MCF 10A (cell line): ENCODE data around the gene HLCS. TPM values are rescaled to one million over a fixed set of nuclear protein-coding genes. Genes with fewer than 3 reads are reported as not detected.

ENCODE experiments used
- BruUV-seq: library from RNA; stranded (reverse); fragments of 400-500 nt; replicated peaks from 2 replicates; lab custom pipeline; 2021; lab: Mats Ljungman, UMichigan
- CTCF ChIA-PET: fragments of 300-600 bp; sonication (Branson Sonifier 250); formaldehyde crosslinking; extraction: SDS; loops from one replicate; lab custom pipeline; 2021; ENCODE audit warnings: antibody characterized with exemption, inconsistent platforms; lab: Yijun Ruan, JAX
- POLR2A ChIA-PET: fragments of 300-600, 350-650 bp; sonication (Branson Sonifier 250); formaldehyde crosslinking; extraction: SDS; loops from one replicate; lab custom pipeline; 2020; ENCODE audit warnings: antibody characterized with exemption, inconsistent platforms; lab: Yijun Ruan, JAX
- DNase-seq: peaks from one replicate; pipeline ENCODE4 v3.0.0-alpha.2; 2018; ENCODE audit not compliant: unreplicated experiment
- H3K27ac Mint-ChIP-seq: one replicate; pipeline ENCODE4 v1.8.0; 2022; ENCODE audit warnings: mild to moderate bottlenecking, low read depth, mixed read lengths; ENCODE audit not compliant: unreplicated experiment
- H3K27me3 Mint-ChIP-seq: one replicate; pipeline ENCODE4 v1.8.0; 2022; ENCODE audit warnings: mixed read lengths; ENCODE audit not compliant: insufficient read depth, unreplicated experiment
- H3K36me3 Mint-ChIP-seq: one replicate; pipeline ENCODE4 v1.8.0; 2022; ENCODE audit warnings: mild to moderate bottlenecking, moderate library complexity, mixed read lengths; ENCODE audit not compliant: insufficient read depth, unreplicated experiment
- H3K4me1 Mint-ChIP-seq: one replicate; pipeline ENCODE4 v1.8.0; 2022; ENCODE audit warnings: mixed read lengths; ENCODE audit not compliant: insufficient read depth, unreplicated experiment
- H3K4me3 Mint-ChIP-seq: one replicate; pipeline ENCODE4 v1.8.0; 2022; ENCODE audit warnings: mild to moderate bottlenecking, moderate library complexity, mixed read lengths; ENCODE audit not compliant: unreplicated experiment
- H3K9me3 Mint-ChIP-seq: one replicate; pipeline ENCODE4 v1.8.0; 2022; ENCODE audit warnings: mixed read lengths; ENCODE audit not compliant: unreplicated experiment
- intact Hi-C: fragments of 100-400 bp; cut with micrococcal nuclease; formaldehyde crosslinking; loops from 2 replicates; pipeline ENCODE4 v1.14.1; 2022
- total RNA-seq: library from RNA; stranded (reverse); gene quantifications from 2 replicates; pipeline ENCODE4 v1.2.3, GENCODE V29; 2022
- TF ChIP-seq, protein P1 (sequence below): fragments of 200-600 bp; IDR thresholded peaks from one replicate; pipeline ENCODE4 v1.8.0; 2022; ENCODE audit warnings: antibody characterized with exemption, mild to moderate bottlenecking; ENCODE audit not compliant: unreplicated experiment

Gene HLCS
- total RNA-seq, 1 experiment from 2014 or later = 46.1 TPM

DNA sequence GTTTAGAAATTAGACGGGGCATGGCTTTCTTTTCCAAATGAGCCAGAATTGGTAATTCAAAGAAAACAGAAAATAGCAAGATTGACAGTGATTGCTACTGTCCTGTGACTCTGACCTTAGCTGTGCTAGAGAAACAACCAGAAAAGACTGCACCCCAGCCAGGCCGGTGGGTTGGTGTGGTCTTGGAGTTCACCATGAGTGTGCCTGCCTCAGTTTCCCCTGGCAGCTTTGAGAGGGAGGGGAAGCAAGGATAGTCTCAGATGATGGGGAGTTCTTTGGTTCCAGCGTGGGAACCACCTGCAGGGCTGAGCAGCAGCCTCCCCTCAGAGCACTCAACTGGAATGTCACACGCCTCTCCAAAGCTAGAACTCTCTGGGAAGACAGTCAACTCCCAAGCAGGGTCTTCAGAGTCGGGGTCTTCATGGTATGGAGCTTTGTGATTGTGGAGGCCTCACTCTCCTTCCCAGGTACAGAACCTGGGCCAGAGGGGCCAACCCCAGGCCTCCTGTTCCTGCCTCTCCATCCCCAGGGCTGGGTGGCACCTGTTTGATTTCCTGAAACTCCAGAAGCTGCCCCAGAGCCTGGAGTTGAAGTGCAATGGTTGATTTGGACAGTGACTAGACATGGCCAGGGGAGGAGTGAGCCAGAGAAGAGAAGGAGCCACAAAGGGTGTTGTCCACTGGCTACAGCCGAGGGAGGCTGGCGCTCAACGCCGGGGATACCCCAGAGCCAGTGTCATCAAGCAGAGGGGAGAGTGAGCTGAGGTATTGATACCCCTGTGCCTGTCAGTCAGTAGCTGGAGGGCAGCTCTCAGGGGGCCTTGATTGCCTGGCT is 231.9 kb downstream of the HLCS start:
- Mint-ChIP-seq H3K4me1 (no peaks in the 10 kb centered on the region), H3K27ac (no peak overlapping the region), H3K4me3 (no peak overlapping the region), H3K9me3 (no peaks in the 10 kb centered on the region), H3K27me3 (no peaks in the 10 kb centered on the region), H3K36me3 (peaks cover 23% of the 10 kb centered on the region)
- BruUV-seq = no TSS peak
- intact Hi-C loops = no loop called here
- DNase-seq = no peak
- TF ChIP-seq, protein P1, sequence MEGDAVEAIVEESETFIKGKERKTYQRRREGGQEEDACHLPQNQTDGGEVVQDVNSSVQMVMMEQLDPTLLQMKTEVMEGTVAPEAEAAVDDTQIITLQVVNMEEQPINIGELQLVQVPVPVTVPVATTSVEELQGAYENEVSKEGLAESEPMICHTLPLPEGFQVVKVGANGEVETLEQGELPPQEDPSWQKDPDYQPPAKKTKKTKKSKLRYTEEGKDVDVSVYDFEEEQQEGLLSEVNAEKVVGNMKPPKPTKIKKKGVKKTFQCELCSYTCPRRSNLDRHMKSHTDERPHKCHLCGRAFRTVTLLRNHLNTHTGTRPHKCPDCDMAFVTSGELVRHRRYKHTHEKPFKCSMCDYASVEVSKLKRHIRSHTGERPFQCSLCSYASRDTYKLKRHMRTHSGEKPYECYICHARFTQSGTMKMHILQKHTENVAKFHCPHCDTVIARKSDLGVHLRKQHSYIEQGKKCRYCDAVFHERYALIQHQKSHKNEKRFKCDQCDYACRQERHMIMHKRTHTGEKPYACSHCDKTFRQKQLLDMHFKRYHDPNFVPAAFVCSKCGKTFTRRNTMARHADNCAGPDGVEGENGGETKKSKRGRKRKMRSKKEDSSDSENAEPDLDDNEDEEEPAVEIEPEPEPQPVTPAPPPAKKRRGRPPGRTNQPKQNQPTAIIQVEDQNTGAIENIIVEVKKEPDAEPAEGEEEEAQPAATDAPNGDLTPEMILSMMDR = no peak
- ChIA-PET CTCF (interaction anchor here (0.5 kb wide), 1 partner anchor 34 kb away, joined by 4 read pairs; no protein-coding TSS in a partner anchor), POLR2A (interaction anchor here (0.6 kb wide), 1 partner anchor 22 kb away, joined by 3 read pairs; no protein-coding TSS in a partner anchor)

DNA sequence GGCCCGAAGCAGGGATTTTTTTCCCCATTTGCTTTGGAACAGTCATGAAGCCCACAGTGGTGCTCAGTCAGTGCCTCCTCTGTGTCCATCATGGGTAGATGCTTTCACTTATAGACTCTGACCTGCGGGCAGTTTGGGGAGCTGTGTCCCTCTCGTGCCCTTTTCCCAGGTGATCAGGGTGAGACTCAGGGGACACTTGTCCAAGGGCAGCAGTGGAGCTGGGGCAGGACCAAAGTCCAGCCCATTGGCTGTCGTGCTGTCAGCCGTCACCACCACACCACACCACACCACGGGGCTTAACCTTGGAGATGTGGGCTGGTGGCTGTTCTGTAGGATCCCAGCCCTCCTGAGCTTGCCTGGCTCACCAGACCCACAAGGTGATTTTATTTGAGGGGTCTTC is 232.6 kb downstream of the HLCS start:
- intact Hi-C loops = no loop called here
- H3K4me3 Mint-ChIP-seq = no peak overlapping the region
- peaks cover 21% of the 10 kb centered on the region for H3K36me3 Mint-ChIP-seq

DNA sequence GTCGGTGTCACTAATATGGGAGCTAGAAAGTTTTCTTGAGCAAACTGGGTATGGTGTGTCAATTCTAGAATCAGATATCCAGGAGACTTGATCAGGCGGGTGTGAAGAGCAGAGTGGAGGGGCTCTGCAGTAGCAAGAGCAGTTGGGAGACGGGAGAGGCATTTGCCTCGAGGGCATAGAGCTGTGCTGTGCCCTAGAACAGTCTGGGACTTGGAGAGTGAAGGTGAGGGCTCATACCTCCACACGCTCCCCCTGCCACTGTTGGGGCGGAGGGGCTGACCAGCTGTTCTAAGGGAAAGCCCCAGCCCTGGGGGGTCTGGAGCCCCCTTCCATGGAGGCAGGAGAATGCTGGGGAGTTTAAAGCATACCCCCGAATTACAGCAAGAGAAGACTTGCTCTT is 233.7 kb downstream of the HLCS start:
- BruUV-seq = no TSS peak
- H3K27ac Mint-ChIP-seq = no peak overlapping the region
- intact Hi-C loops = no loop called here
- peaks cover 21% of the 10 kb centered on the region for H3K36me3 Mint-ChIP-seq
- ChIA-PET CTCF (no interaction called here), POLR2A (no interaction called here)
- no peak overlapping the region for H3K4me3 Mint-ChIP-seq
- no peaks in the 10 kb centered on the region for H3K27me3 Mint-ChIP-seq
- TF ChIP-seq, protein P1 = no peak
- DNase-seq = no peak
- H3K4me1 Mint-ChIP-seq = no peaks in the 10 kb centered on the region
- no peaks in the 10 kb centered on the region for H3K9me3 Mint-ChIP-seq

More for the DNA sequence above, 232.6 kb downstream of the HLCS start:
- ChIA-PET CTCF (interaction anchor here (0.5 kb wide), 1 partner anchor 33 kb away, joined by 4 read pairs; no protein-coding TSS in a partner anchor), POLR2A (no interaction called here)
- H3K4me1 Mint-ChIP-seq = no peaks in the 10 kb centered on the region
- H3K27ac Mint-ChIP-seq = no peak overlapping the region
- no TSS peak for BruUV-seq
- H3K27me3 Mint-ChIP-seq = no peaks in the 10 kb centered on the region
- no peak for DNase-seq
- no peaks in the 10 kb centered on the region for H3K9me3 Mint-ChIP-seq
- TF ChIP-seq, protein P1 = no peak

DNA sequence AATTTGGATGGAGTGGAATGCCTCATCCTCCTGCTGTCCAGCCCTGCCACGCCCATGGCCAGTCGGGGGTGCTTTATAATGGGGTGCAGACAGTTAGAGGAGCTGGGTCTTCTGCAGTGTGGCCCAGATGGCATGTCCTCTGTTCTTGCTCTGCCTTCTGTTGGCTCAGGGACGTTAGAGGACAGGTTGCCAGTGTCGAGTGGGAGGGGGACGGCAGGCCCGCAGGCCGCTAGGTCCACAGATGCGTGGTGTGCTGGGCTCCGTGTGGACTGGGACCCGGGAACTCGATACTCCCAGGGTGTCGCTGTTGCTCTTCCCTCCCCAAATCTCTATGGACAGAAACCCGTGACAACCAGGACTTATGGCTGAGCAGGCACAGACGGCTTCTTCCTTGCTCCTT is 234.3 kb downstream of the HLCS start:
- Mint-ChIP-seq H3K36me3 (peaks cover 21% of the 10 kb centered on the region), H3K9me3 (no peaks in the 10 kb centered on the region), H3K27ac (no peak overlapping the region), H3K4me3 (no peak overlapping the region), H3K27me3 (no peaks in the 10 kb centered on the region), H3K4me1 (no peaks in the 10 kb centered on the region)
- no peak for DNase-seq
- intact Hi-C loops = no loop called here
- ChIA-PET CTCF (no interaction called here), POLR2A (no interaction called here)
- BruUV-seq = no TSS peak
- TF ChIP-seq, protein P1 = no peak
